ENCODE results near the gene LAG3. TPM values are rescaled to one million over a fixed set of nuclear protein-coding genes. Genes with fewer than 3 reads are reported as not detected.

LAG3 gene
- total and polyA plus RNA-seq, 2 experiments from 2014 or later, result 3.7 to 4.7 TPM

DNA sequence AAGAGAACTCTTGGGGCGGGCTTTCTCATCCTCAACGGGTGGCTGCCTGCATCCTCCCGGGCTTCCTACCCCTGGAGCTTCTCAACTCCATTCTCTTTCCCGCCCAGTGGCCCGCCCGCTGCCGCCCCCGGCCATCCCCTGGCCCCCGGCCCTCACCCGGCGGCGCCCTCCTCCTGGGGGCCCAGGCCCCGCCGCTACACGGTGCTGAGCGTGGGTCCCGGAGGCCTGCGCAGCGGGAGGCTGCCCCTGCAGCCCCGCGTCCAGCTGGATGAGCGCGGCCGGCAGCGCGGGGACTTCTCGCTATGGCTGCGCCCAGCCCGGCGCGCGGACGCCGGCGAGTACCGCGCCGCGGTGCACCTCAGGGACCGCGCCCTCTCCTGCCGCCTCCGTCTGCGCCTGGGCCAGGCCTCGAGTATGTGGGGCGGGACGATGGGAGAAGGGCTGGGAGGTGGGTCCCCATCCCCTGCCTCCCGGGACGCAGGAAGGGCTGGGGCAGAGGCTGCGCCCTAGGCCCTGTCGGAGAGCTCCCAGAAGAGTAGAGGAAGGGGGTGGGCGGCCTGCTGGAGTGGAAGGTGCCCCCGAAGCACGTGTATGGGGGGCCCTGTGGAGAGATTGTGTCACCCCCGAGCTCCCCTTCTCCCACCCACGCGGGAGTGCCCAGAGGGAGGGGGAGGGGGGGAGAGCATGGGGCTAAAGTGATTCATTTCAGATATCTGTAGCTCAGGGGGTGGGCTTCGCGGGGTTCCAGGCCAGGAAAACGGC is 1.5 kb downstream of the LAG3 start (continued):
- TF ChIP-seq JUNB (IDR thresholded peaks at IDR 0.05; ENCODE audit: unreplicated experiment) (no peak), REST (IDR thresholded peaks at IDR 0.05; ENCODE audit: unreplicated experiment) (no peak)

- Mint-ChIP-seq H3K27me3 (ENCODE audit: insufficient read depth, low read depth, poor library complexity) (peaks cover 58% of the 10 kb centered on the region), H3K36me3 (ENCODE audit: low read depth) (peaks cover 23% of the 10 kb centered on the region), H3K4me3 (peak overlapping the region; percentile 54), H3K4me1 (peaks cover 67% of the 10 kb centered on the region), H3K27ac (no peak overlapping the region), H3K9me3 (no peaks in the 10 kb centered on the region; the same call in 2 of the 3 replicates)
- Histone ChIP-seq H3K4me2 (peak overlapping the region; percentile 87), H2AFZ (peak overlapping the region; percentile 76; the same call in 1 of the 2 replicates), H3K27me3 (ENCODE audit: insufficient read depth) (peaks cover 72% of the 10 kb centered on the region), H3K79me2 (replicated peaks; ENCODE audit: insufficient read depth) (no peaks in the 10 kb centered on the region), H3K36me3 (ENCODE audit: insufficient read depth) (no peaks in the 10 kb centered on the region), H3F3A (replicated peaks; ENCODE audit: low read depth) (peaks cover 23% of the 10 kb centered on the region; the same call in 1 of the 2 replicates), H3K4me1 (ENCODE audit: insufficient read depth) (peaks cover 31% of the 10 kb centered on the region), H4K20me1 (replicated peaks; ENCODE audit: insufficient read depth) (peaks cover 4% of the 10 kb centered on the region; the same call in 1 of the 2 replicates), H3K9me2 (ENCODE audit: insufficient read depth) (no peaks in the 10 kb centered on the region), H3K27ac (ENCODE audit: low read depth) (no peak overlapping the region), H3K4me3 (peak overlapping the region; percentile 64)
- DNase-seq (ENCODE audit: low spot score) (no peak), ATAC-seq (no peak)
- no peak for TF ChIP-seq POLR2AphosphoS5 (IDR thresholded peaks at IDR 0.05; ENCODE audit: low read depth)
- no peak for TF ChIP-seq ZNF114 (CRISPR knock-in tag; IDR thresholded peaks at IDR 0.05)
- TF ChIP-seq, protein P1, sequence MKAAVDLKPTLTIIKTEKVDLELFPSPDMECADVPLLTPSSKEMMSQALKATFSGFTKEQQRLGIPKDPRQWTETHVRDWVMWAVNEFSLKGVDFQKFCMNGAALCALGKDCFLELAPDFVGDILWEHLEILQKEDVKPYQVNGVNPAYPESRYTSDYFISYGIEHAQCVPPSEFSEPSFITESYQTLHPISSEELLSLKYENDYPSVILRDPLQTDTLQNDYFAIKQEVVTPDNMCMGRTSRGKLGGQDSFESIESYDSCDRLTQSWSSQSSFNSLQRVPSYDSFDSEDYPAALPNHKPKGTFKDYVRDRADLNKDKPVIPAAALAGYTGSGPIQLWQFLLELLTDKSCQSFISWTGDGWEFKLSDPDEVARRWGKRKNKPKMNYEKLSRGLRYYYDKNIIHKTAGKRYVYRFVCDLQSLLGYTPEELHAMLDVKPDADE (IDR thresholded peaks at IDR 0.05), result no peak
- TF ChIP-seq REST (IDR thresholded peaks at IDR 0.05; ENCODE audit: unreplicated experiment), result no peak
- no peak for TF ChIP-seq EZH2 (IDR thresholded peaks at IDR 0.05; ENCODE audit: low read depth, unreplicated experiment)
- no peak for TF ChIP-seq EZH2phosphoT487 (IDR thresholded peaks at IDR 0.05; ENCODE audit: unreplicated experiment)
- no peak for TF ChIP-seq STAT1 (IDR thresholded peaks at IDR 0.05; ENCODE audit: unreplicated experiment)
- no peak for TF ChIP-seq JUNB (IDR thresholded peaks at IDR 0.05; ENCODE audit: unreplicated experiment)
- no peak for TF ChIP-seq ZNF331 (CRISPR knock-in tag; IDR thresholded peaks at IDR 0.05; ENCODE audit: low read depth)
- TF ChIP-seq CTCF (conservative IDR thresholded peaks at IDR 0.05; ENCODE audit: low read depth in 2 of 2), result no peak
Observed at GRCh38 chr12:6774499-6775062, 2.3 kb downstream of the LAG3 start.
